Activated CD4-positive, alpha-beta T cell treated with anti-CD3 and anti-CD28 coated beads for 48 hours (primary cell): Measurements from ENCODE around the gene MAP2K3.
"Not testable (repeated sequence)": the region's sequence is repeated elsewhere in the genome, so short reads cannot be mapped to it uniquely, and the experiment has no call there.

Experiments used
- DNase-seq: peaks from one replicate; pipeline ENCODE4 v3.0.0-alpha.2; 2020

Gene MAP2K3

DNA sequence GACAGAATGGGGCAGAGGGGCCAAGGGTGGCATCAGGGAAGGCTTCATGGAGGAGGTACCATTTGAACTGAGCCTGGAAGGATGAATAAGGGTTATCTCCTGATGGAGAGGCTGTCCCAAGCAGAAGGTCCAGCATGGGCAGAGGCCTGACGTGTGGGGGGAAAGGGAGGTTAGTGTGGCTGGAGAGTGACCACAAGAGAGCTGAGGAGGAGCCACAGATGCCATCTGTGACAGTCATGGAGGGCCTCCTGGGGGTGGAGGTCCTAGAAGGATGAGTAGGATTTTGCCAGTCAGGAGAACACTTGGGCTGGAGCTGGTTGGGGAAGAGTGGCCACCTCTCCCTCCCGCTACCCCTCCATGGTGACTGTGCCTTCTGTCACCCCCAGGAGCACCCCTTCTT is 29.2 kb downstream of the MAP2K3 start:
- DNase-seq = not testable (repeated sequence)

DNA sequence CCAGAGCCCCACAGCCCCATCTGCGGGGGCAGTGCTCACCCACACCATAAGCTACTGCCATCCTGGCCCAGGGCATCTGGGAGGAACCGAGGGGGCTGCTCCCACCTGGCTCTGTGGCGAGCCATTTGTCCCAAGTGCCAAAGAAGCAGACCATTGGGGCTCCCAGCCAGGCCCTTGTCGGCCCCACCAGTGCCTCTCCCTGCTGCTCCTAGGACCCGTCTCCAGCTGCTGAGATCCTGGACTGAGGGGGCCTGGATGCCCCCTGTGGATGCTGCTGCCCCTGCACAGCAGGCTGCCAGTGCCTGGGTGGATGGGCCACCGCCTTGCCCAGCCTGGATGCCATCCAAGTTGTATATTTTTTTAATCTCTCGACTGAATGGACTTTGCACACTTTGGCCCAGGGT is 29.8 kb downstream of the MAP2K3 start:
- not testable (repeated sequence) for DNase-seq

DNA sequence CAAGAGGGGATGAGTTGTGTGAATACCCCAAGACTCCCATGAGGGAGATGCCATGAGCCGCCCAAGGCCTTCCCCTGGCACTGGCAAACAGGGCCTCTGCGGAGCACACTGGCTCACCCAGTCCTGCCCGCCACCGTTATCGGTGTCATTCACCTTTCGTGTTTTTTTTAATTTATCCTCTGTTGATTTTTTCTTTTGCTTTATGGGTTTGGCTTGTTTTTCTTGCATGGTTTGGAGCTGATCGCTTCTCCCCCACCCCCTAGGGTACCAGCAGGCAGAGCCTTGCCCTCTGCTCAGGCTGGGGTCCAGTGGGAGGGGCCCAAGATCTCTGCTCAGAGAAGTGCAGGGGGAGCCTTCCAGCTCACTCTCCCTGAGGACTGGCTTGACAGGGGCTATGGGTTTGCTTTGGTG is 30.2 kb downstream of the MAP2K3 start:
- not testable (repeated sequence) for DNase-seq

DNA sequence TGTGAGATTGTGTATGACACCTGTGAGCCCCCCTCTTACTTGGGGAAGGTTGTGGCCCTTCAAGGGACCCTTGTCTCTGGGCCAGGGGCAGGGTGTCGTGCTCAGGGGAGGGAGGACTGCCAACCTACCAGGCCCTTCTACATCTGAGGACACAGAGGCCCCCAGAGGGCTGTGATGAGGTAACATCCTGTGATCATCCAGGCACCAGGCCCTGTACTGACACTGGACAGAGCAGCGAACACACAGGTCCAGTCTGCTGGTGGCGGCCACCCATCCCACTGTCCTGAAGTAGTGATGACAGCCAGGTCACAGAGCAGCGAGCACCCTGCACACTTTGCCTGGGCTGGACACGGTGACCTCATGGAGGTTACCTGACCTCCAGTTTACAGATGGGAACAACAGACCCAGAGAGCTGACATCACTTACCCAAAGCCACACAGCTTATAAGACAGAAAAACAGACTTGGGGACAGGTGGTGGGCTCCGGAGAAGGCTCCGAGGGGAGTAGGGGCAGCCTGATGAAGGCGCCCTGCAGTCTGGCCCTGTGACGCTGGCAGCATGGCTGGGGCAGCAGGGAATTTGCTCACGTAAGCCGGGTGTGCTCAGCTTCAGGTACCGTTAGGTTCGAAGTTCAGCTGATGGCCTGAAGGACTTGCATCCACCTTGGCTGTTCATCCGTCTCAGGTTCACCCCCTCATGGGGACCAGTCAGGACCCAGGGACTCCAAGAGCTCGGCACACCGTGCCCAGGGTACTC is 30.9 kb downstream of the MAP2K3 start:
- not testable (repeated sequence) for DNase-seq

DNA sequence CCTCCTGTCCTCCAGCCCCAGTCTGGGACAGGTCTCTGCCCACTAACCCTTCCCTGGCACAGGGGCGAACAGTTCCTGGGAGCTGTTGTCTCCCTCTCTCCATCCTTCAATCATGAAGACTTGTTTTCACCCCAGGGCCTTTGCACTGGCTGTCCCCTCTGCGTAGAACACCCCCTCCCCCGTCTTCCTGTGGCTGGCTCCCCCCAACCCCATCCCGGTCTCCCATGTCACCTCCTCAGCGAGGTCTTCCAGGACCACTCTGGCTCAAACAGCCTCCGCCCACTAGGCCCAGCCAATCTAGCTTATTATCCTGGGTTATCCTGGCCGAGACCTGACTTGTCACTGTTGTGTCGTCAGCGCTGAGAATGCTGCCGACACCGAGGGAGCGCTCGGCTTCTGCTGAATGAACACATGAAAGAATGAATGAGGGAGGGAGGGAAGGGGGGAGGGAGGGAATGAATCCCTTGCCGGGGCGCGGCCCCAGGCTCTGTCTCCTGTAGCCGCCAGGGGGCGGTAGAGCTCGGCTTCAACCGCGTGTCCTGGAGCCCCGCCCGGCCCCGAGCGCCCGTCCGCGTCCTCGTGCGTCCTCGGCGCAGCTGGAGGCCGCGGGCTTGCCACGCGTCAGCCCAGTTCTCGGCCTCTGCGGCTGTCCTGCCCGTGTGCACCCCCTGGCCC is 31.8 kb downstream of the MAP2K3 start:
- DNase-seq = not testable (repeated sequence)

DNA sequence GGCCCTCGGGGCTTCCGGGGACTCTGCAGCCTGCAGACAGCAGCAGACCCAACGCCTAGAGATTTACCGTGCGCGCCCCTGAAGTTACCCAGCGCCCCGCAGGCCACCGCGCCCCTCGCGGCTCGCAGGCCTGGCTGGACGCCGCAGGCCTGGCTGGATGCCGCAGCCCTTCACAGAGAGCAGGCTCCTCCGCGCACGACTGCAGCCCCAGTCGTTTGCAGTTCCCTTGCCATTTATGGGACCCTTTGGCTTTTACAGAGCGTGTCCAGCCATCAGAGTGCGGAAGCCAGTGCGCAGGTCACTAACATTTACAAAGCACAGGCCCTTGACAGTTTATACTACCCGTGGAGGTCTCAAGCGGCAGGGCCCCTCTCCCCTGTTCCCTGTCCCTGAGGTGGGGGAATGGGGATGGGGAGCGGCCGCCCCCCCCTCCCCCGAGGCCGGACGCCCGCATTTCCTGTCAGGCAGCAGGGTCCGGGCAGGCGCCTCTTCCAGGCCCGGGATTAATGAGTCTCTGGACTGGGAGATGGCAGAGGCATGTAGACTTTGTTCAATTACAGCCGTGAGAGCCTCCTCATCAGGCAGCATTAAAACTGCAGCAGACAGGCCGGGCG is 32.5 kb downstream of the MAP2K3 start:
- not testable (repeated sequence) for DNase-seq

DNA sequence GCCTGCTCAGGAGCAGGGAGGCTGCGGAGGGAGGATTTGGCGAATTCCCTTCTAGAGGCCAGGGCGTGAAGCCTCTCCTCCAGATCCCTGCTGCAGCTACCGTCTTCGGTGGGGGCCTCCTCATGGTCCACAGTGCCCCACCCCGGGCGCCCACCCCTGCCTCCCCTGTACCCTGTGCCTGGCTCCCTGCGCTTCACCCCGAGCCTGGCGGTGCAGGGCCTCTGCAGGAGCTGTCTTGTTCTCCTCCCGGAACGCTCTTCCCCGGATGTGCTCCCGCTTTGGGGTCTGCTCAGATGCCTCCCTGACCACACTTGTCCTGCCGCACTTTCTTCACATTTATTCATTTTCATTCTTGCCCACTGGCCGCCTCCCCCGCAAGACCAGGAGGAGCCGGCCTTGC is 33.3 kb downstream of the MAP2K3 start:
- not testable (repeated sequence) for DNase-seq

DNA sequence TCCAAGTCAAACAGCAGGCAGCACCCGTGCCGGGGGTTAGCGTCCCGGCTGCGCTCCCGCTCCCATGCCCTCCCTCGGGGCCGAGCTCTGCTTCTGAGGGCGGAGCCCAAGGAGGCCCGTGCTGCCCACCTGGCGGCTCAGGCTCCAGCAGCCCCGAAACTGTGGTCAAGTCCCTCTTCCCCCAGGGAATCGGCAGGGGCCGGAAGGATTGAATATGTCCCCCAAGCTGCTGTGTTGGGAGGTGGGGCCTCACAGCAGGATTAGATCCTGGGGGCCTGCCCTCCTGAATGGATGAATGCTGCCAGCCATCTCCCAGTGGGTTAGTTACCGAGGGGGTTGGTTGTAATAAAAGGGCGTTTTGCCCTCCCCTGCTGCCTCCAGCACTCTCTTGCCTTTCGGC is 33.9 kb downstream of the MAP2K3 start:
- DNase-seq = no peak

DNA sequence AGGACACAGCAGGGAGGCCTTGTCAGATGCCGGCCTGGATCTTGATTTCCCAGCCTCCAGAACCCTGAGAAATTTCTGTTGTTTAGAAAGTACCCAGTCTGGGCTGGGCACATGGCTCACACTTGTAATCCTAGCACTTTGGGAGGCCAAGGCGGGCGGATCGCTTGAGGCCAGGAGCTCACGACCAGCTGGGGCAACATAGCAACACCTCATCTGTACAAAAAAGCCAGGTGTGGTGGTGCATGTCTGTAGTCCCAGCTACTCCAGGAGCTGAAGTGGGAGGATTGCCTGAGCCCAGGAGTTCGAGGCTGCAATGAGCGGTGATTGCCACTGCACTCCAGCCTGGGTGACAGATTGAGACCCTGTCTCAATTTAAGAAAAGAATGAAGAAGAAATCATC is 34.3 kb downstream of the MAP2K3 start:
- not testable (repeated sequence) for DNase-seq

DNA sequence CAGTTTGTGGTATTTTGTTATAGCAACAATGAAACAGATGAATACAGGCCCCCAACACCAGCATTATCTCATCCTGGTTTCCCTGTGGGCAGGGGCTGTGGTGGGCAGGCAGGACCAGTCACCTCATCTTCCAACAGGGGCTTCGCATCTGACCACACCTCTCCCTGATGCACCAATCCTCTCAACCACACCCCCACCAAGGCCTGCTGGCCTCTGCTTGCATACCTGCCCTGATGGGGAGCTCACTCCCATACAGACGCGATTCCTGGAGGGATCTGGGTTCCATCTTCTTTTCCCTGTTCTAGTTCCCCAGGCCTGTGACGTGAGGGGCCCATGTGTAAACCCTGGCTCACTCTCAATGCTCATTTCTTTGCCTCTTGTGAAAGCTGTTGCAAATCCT is 34.7 kb downstream of the MAP2K3 start:
- not testable (repeated sequence) for DNase-seq

DNA sequence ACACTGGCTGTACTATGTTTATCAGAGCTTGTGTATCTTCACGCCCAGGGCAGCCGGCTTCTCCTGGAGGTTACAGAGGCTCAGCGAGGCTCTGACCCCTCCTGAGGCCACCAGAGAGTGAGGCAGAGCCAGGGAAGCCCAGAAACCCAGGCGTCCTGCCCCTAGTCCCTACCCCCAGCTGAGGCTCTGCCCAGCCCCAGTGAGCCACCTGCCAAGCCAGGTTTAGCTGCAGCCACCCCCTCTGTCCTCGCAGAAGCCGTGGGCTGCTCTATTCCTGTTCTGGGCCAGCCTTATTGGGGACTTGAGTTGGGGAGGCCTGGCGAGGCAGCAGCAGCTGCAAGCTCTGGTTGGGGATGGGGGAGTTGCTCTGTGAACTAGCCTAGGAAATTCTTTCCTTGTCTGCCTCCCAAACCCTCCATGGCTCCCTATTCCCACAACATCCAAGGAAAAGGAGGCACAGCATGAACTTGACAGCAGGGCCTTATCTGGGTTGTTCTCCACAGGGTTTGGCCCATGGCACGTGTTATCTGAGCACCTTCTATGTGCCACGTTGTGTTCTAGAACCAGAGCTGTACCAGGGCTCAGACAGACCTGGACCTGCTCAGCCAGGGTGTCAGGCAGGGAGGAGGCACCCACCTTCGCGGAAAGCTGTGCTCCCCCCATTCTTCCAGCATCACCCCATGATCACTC is 35.3 kb downstream of the MAP2K3 start:
- DNase-seq = not testable (repeated sequence)

DNA sequence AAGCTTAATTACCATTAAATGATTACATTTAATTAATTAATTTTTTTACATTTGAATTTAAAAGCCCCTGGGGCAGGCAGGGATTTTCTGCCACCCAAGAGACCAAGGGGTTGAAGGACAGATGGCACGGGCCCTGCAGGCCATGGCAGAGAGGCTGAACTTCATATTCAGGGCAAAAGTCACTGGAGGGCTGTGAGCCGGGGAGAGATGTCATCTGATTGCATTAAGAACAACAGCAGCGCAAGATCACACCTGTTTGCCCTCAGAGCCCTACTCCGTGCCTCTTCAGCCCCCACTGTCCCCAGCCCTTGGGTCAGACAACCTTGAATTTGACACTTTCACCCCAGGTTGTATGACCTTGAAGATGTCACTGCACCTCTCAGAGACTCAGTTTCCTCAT is 35.9 kb downstream of the MAP2K3 start:
- not testable (repeated sequence) for DNase-seq

DNA sequence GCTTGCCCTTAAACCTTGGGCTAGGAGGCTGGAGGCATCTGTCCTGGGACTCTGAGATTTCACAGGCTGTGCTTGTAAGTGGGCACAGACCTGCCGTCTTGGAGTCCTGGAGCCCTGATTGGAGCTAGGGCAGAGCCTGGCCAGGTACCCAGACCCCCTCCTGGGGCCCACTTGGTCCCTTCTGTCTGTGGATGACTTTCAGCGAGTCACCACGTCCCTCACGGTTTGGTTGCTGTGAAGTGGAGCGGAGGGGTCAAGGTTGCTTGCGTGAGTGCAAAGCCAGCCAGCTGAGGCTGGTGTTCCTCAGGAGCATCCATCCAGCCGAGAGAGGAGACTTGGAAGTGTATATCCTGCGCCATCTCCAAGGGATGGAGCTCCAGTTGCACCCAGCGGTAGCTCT is 36.5 kb downstream of the MAP2K3 start:
- DNase-seq = not testable (repeated sequence)

DNA sequence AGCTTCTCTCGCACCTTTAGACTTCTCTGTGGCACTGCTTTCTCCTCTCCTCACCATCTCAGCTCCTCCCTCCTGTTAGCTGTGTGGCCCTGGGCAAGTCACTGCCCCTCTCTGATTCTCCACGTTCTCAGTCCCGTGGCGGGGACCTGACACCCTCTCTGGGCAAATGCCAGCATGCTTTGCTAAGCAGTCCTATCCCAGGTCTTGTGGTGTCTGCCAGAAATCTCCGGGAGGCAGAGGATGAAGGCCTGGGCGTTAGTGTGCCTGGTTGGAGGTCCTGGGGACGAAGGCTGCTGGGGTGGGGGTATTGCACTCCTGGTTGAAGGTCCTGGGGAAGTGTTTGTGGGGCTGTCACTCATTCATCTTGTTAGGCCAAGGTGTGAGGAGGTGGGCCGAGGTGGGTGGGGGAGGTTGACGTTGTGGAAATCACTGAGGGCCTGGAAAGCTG is 37.3 kb downstream of the MAP2K3 start:
- DNase-seq = not testable (repeated sequence)

DNA sequence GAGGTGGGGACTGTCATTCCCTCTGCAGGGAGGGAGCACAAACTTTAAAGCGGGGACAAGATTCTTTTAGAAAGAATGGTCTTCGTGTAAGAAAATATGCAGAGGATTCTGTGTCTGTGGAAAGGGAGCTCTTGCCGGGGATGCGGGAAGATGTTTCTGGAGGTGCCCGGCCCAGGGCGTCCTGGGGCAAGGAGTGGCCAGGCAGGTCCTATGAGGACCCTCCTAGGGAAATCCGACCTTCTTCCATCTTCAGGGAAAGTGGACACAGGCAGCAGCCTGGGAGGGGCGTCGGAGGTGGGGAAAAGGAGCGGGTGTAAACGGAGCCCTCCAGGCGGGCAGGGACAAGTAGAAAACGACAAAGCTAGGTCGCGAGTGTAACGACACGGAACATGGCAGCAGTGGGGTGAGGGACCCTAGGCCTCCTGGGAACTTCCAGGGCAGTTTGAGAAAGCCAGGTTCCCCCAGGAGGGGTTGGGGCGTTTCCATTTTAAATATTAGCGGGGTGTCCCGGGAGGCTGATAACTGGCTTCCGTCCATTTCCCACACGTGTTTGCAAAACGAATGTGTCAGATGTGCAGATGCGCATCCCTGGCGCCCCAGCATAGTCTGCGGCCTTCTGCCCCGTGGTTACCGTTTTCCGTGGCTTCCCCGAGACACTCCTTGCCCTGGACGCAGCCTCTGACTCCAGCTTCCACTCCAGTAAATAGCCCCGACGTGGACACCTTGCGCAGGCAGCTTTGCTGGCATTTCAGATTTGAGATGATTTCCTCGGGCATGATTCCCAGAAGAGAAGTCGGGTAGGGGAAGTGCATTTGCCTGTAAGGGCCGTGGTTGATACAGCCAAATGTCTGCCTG is 39.0 kb downstream of the MAP2K3 start:
- DNase-seq = not testable (repeated sequence)

DNA sequence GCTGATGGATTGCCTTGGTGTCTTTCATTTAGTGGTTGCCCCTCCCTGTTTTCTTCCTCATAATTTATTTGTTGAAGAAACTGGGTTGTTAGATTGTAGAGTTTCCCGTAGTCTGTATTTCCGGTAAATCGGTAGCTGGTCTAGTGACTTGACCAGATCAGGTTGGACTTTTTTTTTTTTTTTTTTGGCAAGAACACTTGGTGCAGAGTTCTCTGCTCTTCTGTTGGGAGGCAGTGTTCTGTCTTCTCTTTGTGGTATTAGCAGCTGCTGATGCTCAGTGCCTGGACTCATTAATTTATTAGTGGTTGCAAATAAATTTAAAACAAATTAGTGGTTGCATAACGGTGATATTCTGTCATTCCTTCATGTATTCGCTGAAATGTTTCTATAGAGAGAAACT is 40.2 kb downstream of the MAP2K3 start:
- not testable (repeated sequence) for DNase-seq

DNA sequence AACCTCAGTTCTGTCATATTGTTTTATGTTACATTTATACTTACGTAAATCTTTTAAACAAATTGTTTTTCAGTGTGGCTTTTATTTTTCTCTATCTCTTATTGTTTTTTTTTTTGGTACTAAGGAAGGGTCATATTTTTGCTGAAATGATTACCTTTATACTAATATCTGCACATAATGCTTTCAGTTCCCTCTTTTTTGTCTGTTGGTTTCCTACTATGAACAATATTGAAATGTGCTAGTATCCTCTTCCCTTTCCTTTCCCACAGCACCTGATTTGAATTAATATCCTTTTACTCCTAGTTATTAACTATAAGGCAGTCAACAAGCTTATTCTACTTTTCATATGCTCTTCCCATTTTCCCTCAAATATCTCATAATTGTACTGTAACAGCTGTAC is 43.4 kb downstream of the MAP2K3 start:
- not testable (repeated sequence) for DNase-seq

DNA sequence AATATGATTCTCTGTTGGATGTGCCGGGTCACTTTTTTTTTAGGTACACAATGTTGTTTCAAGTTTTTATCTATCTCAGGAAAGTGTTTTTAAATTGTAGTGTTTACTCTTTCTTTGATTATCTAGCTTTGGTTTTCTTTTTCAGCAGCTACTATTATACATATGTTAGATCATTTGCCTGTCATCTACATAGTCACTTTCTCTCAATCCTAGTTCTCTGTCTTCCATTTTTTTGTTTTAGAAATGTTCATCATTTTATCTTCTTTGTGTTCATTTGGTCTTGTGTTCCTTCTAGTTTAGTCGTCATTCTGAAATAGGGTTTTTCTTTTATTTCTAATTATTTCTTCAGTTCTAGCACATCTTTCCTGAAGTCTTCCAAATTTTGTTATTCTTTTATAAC is 44.3 kb downstream of the MAP2K3 start:
- not testable (repeated sequence) for DNase-seq

DNA sequence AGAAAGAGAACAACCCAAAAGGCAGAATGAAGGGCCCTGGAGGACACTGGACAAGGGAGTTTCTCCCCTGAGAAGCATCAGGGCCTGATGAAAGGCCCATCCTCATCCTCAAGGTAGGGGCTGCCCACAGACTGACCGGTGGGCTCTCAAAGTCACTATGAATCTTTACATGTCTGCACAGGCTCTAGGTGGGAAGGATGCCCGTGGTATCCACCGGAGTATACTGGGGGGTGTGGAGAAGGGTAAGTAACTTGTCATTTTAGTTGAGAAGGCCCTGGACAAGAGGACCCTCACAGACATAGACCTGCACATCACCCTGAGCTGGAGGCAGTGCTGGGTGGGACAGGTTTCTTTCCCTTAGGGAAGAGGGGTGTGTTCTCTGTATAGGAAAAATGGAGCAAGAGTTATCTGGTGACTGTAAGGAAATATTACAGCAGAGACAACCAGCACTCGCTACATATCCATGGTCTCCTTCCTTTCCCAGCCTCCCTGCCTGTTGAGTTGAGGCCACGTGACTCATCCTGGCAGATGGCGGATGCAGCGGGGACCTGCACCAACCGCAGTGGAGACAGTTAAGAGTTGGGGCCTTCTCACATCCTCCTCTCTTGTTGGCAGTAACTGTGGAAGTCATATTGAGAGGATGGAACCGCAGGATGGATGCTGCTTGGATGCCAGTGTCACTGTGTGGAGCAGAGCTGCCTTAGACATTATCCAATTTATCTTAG is 46.1 kb downstream of the MAP2K3 start:
- DNase-seq = no peak

DNA sequence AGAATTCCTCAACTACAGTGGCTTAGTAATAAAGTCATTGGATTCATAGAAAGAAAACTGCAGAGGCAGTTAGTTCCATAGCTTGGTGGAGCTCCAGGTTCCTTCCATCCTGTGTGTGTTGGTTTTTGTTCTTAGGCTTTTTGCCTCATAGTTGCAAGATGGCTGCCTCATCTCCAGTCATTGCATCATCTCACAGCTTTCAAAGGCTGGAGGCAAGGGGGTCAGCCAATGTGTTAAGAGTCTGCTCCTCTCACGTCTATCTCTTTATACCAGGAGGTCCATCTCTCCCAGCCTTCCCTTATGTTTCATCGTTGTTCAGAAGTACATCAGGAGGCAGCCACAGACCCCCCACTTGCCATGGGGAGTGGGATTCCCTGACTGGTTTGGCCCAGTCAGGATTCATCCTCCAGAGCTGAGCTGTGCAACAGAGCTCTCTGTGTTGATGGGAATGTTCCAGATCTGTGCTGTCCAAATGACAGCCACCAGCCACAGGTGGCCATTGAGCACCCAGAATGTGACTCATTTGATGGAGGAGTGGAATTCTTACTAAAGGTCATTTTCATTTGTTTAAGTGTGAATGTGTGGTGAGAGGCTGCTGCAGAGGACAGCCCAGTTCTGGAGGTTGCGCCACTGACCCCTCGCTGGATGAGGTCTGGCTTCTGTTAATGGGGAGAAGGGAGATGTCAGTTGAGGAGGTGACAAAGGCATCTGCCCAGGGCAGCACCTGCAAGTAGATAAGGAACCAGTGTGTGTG is 52.2 kb downstream of the MAP2K3 start:
- DNase-seq = not testable (repeated sequence)
